Measurements from ENCODE around the gene SLC39A11.

Gene SLC39A11

DNA sequence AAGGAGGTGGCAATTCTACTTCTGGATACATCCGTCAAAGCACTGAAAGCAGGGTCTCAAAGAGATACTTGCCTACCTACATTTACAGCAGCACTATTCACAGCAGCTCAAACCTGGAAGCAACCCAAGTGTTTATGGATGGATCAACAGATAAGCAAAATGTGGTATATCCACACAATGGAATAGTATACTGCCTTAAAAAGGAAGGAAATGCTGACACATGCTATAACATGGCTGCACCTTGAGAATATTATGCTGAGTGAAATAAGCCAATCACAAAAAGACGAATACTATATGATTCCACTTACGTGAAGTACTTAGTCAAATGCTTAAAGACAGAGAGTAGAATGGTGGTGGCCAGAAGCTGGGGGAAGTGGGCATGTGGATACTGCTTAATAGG is 336.2 kb downstream of the SLC39A11 start:
- Histone ChIP-seq H2BK5ac (ENCODE audit: low read depth, low read length, poor library complexity) (no peak overlapping the region), H3K18ac (ENCODE audit: low read length) (no peak overlapping the region), H3K14ac (ENCODE audit: low read length) (no peak overlapping the region), H2BK12ac (ENCODE audit: low read length) (no peak overlapping the region), H4K8ac (ENCODE audit: low read depth, low read length) (no peak overlapping the region), H3K79me1 (ENCODE audit: low read length) (no peaks in the 10 kb centered on the region), H3K27ac (ENCODE audit: low read depth, low read length) (no peak overlapping the region), H3K4ac (ENCODE audit: low read depth, low read length) (no peak overlapping the region), H2BK120ac (ENCODE audit: insufficient read depth, low read length, poor library complexity) (no peak overlapping the region), H3K4me2 (ENCODE audit: low read length) (no peak overlapping the region), H4K12ac (ENCODE audit: low read depth, low read length) (no peak overlapping the region), H3K9ac (ENCODE audit: low read length) (no peak overlapping the region), H4K91ac (ENCODE audit: low read depth, low read length) (no peak overlapping the region), H3K23ac (ENCODE audit: low read length) (no peak overlapping the region), H2AFZ (ENCODE audit: insufficient read depth, low read length, poor library complexity) (no peak overlapping the region), H3K79me2 (ENCODE audit: control insufficient read depth, insufficient read depth, low read length, poor library complexity) (no peaks in the 10 kb centered on the region), H3K4me1 (ENCODE audit: control insufficient read depth in 1 of 2, insufficient read depth in 2 of 2, low read length in 2 of 2) (no peaks in the 10 kb centered on the region), H2AK5ac (ENCODE audit: low read length) (no peak overlapping the region), H3K4me3 (ENCODE audit: low read depth, low read length) (no peak overlapping the region), H3K9me3 (ENCODE audit: insufficient read depth, low read depth, low read length) (no peaks in the 10 kb centered on the region), H3K36me3 (ENCODE audit: control insufficient read depth in 1 of 2, insufficient read depth in 2 of 2, low read length in 2 of 2) (no peaks in the 10 kb centered on the region), H3K27me3 (ENCODE audit: insufficient read depth, low read length) (no peaks in the 10 kb centered on the region)
- DNase-seq = no peak
- no CpG with 5 or more reads among the region's 3 CpGs for whole genome bisulfite sequencing (ENCODE audit: extremely low coverage, insufficient coverage, insufficient read length)

DNA sequence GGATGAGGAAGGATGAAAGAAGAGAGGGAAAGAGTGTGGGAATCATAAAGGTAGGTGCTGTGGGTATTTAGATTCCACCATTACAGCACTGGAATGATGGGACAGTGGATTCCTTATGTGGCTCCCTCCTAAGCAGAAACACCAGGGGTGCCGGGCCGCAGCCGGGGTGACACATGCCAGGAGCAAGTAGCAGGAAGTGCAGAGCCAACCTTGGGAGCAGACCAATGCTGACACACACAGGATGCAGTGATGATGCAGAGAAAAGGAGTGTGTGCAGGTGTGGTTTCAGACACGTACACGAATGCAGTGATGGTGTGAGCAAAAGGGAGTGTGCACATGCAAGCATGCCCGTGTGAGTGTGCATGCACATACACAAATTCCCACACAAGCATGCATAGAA is 338.0 kb downstream of the SLC39A11 start:
- Histone ChIP-seq H3K27ac (ENCODE audit: low read depth, low read length) (no peak overlapping the region), H3K18ac (ENCODE audit: low read length) (no peak overlapping the region), H2BK12ac (ENCODE audit: low read length) (no peak overlapping the region), H4K12ac (ENCODE audit: low read depth, low read length) (no peak overlapping the region), H2BK120ac (ENCODE audit: insufficient read depth, low read length, poor library complexity) (no peak overlapping the region), H3K79me2 (ENCODE audit: control insufficient read depth, insufficient read depth, low read length, poor library complexity) (no peaks in the 10 kb centered on the region), H3K4me1 (ENCODE audit: control insufficient read depth in 1 of 2, insufficient read depth in 2 of 2, low read length in 2 of 2) (no peaks in the 10 kb centered on the region), H3K4ac (ENCODE audit: low read depth, low read length) (no peak overlapping the region), H4K8ac (ENCODE audit: low read depth, low read length) (no peak overlapping the region), H3K4me3 (ENCODE audit: low read depth, low read length) (no peak overlapping the region), H3K9ac (ENCODE audit: low read length) (no peak overlapping the region), H3K4me2 (ENCODE audit: low read length) (no peak overlapping the region), H3K9me3 (ENCODE audit: insufficient read depth, low read depth, low read length) (peaks cover 1% of the 10 kb centered on the region), H3K23ac (ENCODE audit: low read length) (peak overlapping the region; percentile 54), H3K27me3 (ENCODE audit: insufficient read depth, low read length) (no peaks in the 10 kb centered on the region), H3K36me3 (ENCODE audit: control insufficient read depth in 1 of 2, insufficient read depth in 2 of 2, low read length in 2 of 2) (no peaks in the 10 kb centered on the region), H4K91ac (ENCODE audit: low read depth, low read length) (no peak overlapping the region), H3K79me1 (ENCODE audit: low read length) (no peaks in the 10 kb centered on the region), H2BK5ac (ENCODE audit: low read depth, low read length, poor library complexity) (no peak overlapping the region), H2AFZ (ENCODE audit: insufficient read depth, low read length, poor library complexity) (no peak overlapping the region), H2AK5ac (ENCODE audit: low read length) (no peak overlapping the region), H3K14ac (ENCODE audit: low read length) (no peak overlapping the region)
- no CpG with 5 or more reads among the region's 6 CpGs for WGBS (ENCODE audit: extremely low coverage, insufficient coverage, insufficient read length)
- no peak for DNase-seq

DNA sequence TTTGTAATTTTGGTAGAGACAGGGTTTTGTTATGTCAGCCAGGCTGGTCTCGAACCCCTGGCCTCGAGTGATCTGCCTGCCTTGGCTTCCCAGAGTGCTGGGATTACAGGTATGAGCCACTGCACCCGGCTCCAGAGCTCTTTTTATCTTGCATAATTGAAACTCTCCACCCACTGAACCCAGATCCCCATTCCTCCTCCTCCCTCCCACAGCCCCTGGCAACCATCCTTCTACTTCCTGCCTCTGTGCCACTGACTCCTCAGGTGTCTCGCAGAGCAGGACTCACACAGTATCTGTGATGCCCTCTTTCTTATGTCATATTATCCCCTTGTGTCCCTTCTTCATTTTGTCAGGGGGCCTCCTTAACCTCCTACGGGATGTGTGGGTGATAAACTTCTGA is 340.7 kb downstream of the SLC39A11 start:
- Histone ChIP-seq H3K4me3 (ENCODE audit: low read depth, low read length) (no peak overlapping the region), H2BK120ac (ENCODE audit: insufficient read depth, low read length, poor library complexity) (no peak overlapping the region), H3K4me2 (ENCODE audit: low read length) (no peak overlapping the region), H3K27ac (ENCODE audit: low read depth, low read length) (no peak overlapping the region), H3K14ac (ENCODE audit: low read length) (no peak overlapping the region), H3K9me3 (ENCODE audit: insufficient read depth, low read depth, low read length) (peaks cover 3% of the 10 kb centered on the region), H3K4ac (ENCODE audit: low read depth, low read length) (no peak overlapping the region), H3K9ac (ENCODE audit: low read length) (no peak overlapping the region), H3K4me1 (ENCODE audit: control insufficient read depth in 1 of 2, insufficient read depth in 2 of 2, low read length in 2 of 2) (no peaks in the 10 kb centered on the region), H3K18ac (ENCODE audit: low read length) (no peak overlapping the region), H4K12ac (ENCODE audit: low read depth, low read length) (no peak overlapping the region), H2BK12ac (ENCODE audit: low read length) (no peak overlapping the region), H4K91ac (ENCODE audit: low read depth, low read length) (no peak overlapping the region), H4K8ac (ENCODE audit: low read depth, low read length) (no peak overlapping the region), H3K36me3 (ENCODE audit: control insufficient read depth in 1 of 2, insufficient read depth in 2 of 2, low read length in 2 of 2) (no peaks in the 10 kb centered on the region), H2BK5ac (ENCODE audit: low read depth, low read length, poor library complexity) (no peak overlapping the region), H3K27me3 (ENCODE audit: insufficient read depth, low read length) (no peaks in the 10 kb centered on the region), H2AK5ac (ENCODE audit: low read length) (no peak overlapping the region), H3K79me1 (ENCODE audit: low read length) (no peaks in the 10 kb centered on the region), H3K23ac (ENCODE audit: low read length) (no peak overlapping the region), H2AFZ (ENCODE audit: insufficient read depth, low read length, poor library complexity) (no peak overlapping the region), H3K79me2 (ENCODE audit: control insufficient read depth, insufficient read depth, low read length, poor library complexity) (no peaks in the 10 kb centered on the region)
- WGBS (ENCODE audit: extremely low coverage, insufficient coverage, insufficient read length) = no CpG with 5 or more reads among the region's 5 CpGs
- no peak for DNase-seq

GRCh38 chr17:72749119-72749572 is 343.3 kb downstream of the SLC39A11 start:
- Histone ChIP-seq H3K9me3 (ENCODE audit: insufficient read depth, low read depth, low read length) (peaks cover 3% of the 10 kb centered on the region), H3K18ac (ENCODE audit: low read length) (no peak overlapping the region), H2AK5ac (ENCODE audit: low read length) (no peak overlapping the region), H3K4ac (ENCODE audit: low read depth, low read length) (no peak overlapping the region), H2BK120ac (ENCODE audit: insufficient read depth, low read length, poor library complexity) (no peak overlapping the region), H3K27me3 (ENCODE audit: insufficient read depth, low read length) (no peaks in the 10 kb centered on the region), H3K79me1 (ENCODE audit: low read length) (no peaks in the 10 kb centered on the region), H3K23ac (ENCODE audit: low read length) (no peak overlapping the region), H4K8ac (ENCODE audit: low read depth, low read length) (no peak overlapping the region), H4K12ac (ENCODE audit: low read depth, low read length) (no peak overlapping the region), H3K79me2 (ENCODE audit: control insufficient read depth, insufficient read depth, low read length, poor library complexity) (no peaks in the 10 kb centered on the region), H3K4me2 (ENCODE audit: low read length) (no peak overlapping the region), H3K27ac (ENCODE audit: low read depth, low read length) (no peak overlapping the region), H3K36me3 (ENCODE audit: control insufficient read depth in 1 of 2, insufficient read depth in 2 of 2, low read length in 2 of 2) (no peaks in the 10 kb centered on the region), H3K4me3 (ENCODE audit: low read depth, low read length) (no peak overlapping the region), H3K14ac (ENCODE audit: low read length) (no peak overlapping the region), H2AFZ (ENCODE audit: insufficient read depth, low read length, poor library complexity) (no peak overlapping the region), H2BK12ac (ENCODE audit: low read length) (no peak overlapping the region), H3K9ac (ENCODE audit: low read length) (no peak overlapping the region), H4K91ac (ENCODE audit: low read depth, low read length) (no peak overlapping the region), H2BK5ac (ENCODE audit: low read depth, low read length, poor library complexity) (no peak overlapping the region), H3K4me1 (ENCODE audit: control insufficient read depth in 1 of 2, insufficient read depth in 2 of 2, low read length in 2 of 2) (no peaks in the 10 kb centered on the region)
- no CpG with 5 or more reads among the region's 6 CpGs for WGBS (ENCODE audit: extremely low coverage, insufficient coverage, insufficient read length)
- DNase-seq = no peak

All from trophoblast cell (in vitro differentiated cells and primary cell).